A673 (cell line): ENCODE results near the gene PIM3.

Experiments
- CTCF ChIP-seq: fragments of 300-800, 200-600 bp; sonication (generic); conservative IDR thresholded peaks from 2 replicates; pipeline ENCODE4 v1.5.1; 2017; ENCODE audit warnings: low read depth, mild to moderate bottlenecking, antibody characterized with exemption, low read length, moderate library complexity, mixed read lengths
- EZH2 ChIP-seq: fragments of 200-600 bp; sonication (generic); IDR thresholded peaks from 2 replicates; pipeline ENCODE4 v1.6.1; 2017; ENCODE audit warnings: borderline replicate concordance, low read depth, mild to moderate bottlenecking, mixed read lengths, antibody characterized with exemption, low read length; ENCODE audit not compliant: poor library complexity, severe bottlenecking

- TF ChIP-seq CTCF = no peak
- TF ChIP-seq EZH2 = no peak
These were observed 47.5 kb upstream of the PIM3 start for GRCh38 chr22:49913026-49913425.
